Peyer's patch (tissue), 4 donors: ENCODE results near the gene BIN1. TPM values are rescaled to one million over a fixed set of nuclear protein-coding genes. Genes with fewer than 3 reads are reported as not detected.

Experiments
- DNase-seq, 3 donors: peaks; one replicate each; pipeline ENCODE4 v3.0.0-alpha.2; 2017 to 2019
- H3K27ac ChIP-seq, 4 donors: fragments of 200-600 bp; sonication (generic); one replicate each; pipeline ENCODE4 v1.5.1; 2016 to 2019
- H3K27me3 ChIP-seq, 2 donors: fragments of 200-600 bp; sonication (generic); one replicate each; pipeline ENCODE4 v1.5.1; 2019
- H3K36me3 ChIP-seq, 3 donors: fragments of 200-600 bp; sonication (generic); one replicate each; pipeline ENCODE4 v1.5.1; 2016 to 2019
- H3K4me1 ChIP-seq, 4 donors: fragments of 200-600 bp; sonication (generic); one replicate each; pipeline ENCODE4 v1.5.1; 2016 to 2019
- H3K4me3 ChIP-seq, 4 donors: fragments of 200-600 bp; sonication (generic); 1 replicate in 3 of 4; 2 replicates in 1 of 4; pipeline ENCODE4 v1.5.1; 2016 to 2019; ENCODE audit warnings: mild to moderate bottlenecking in 1 of 4
- H3K9me3 ChIP-seq, 4 donors: fragments of 200-600 bp; sonication (generic); one replicate each; pipeline ENCODE4 v1.5.1; 2016 to 2019; ENCODE audit warnings: mild to moderate bottlenecking in 1 of 4
- CTCF ChIP-seq, 6 experiments: fragments of 450-650 bp in 4 of 6; fragments of 200-600 bp in 2 of 6; sonication (generic) in 1 of 6; IDR thresholded peaks; one replicate each; pipeline ENCODE4 v1.5.1; 2017 to 2019; ENCODE audit warnings: antibody characterized with exemption in 6 of 6, mild to moderate bottlenecking in 3 of 6, moderate library complexity in 1 of 6
- POLR2A ChIP-seq, 2 donors: fragments of 450-650 bp; IDR thresholded peaks; one replicate each; pipeline ENCODE4 v1.5.1; 2017; ENCODE audit warnings: antibody characterized with exemption in 2 of 2, mild to moderate bottlenecking in 2 of 2, moderate library complexity in 2 of 2
- total RNA-seq, 4 donors: library from RNA; depleted of rRNA; stranded (reverse); fragments of >200 nt; gene quantifications; one replicate each; pipeline ENCODE4 v1.1.0, GENCODE V29; 2016

BIN1 gene
- total RNA-seq, 4 donors from 2014 or later: 22.2 to 81.7 (median 47.2) TPM

- H3K36me3 ChIP-seq: no peaks in the 10 kb centered on the region
- no peak for DNase-seq
- no peaks in the 10 kb centered on the region for H3K27me3 ChIP-seq
- no peak overlapping the region for H3K27ac ChIP-seq
- TF ChIP-seq POLR2A (IDR thresholded peaks at IDR 0.05) (no peak), CTCF (IDR thresholded peaks at IDR 0.05) (no peak)
- no peaks in the 10 kb centered on the region for H3K4me1 ChIP-seq
- no peak overlapping the region for H3K4me3 ChIP-seq
- H3K9me3 ChIP-seq: peaks cover 0 to 4% (median 0%) of the 10 kb centered on the region in 4 donors
These were observed 44.0 kb upstream of the BIN1 start for GRCh38 chr2:127150996-127151395.

GRCh38 chr2:127149384-127149783 lies 42.4 kb upstream of the BIN1 start:
- Histone ChIP-seq H3K4me1 (no peaks in the 10 kb centered on the region), H3K27me3 (no peaks in the 10 kb centered on the region), H3K4me3 (no peak overlapping the region), H3K9me3 (peaks cover 0 to 4% (median 0%) of the 10 kb centered on the region in 4 donors), H3K27ac (no peak overlapping the region), H3K36me3 (no peaks in the 10 kb centered on the region)
- TF ChIP-seq CTCF (IDR thresholded peaks at IDR 0.05): no peak
- DNase-seq: no peak

GRCh38 chr2:127146820-127147502 lies 40.0 kb upstream of the BIN1 start:
- H3K9me3 ChIP-seq: peaks cover 0 to 4% (median 0%) of the 10 kb centered on the region in 4 donors
- H3K4me1 ChIP-seq: no peaks in the 10 kb centered on the region

GRCh38 chr2:127146071-127146725 lies 39.2 kb upstream of the BIN1 start:
- Histone ChIP-seq H3K9me3 (peaks cover 0 to 1% (median 0%) of the 10 kb centered on the region in 4 donors), H3K4me3 (no peak overlapping the region), H3K27me3 (no peaks in the 10 kb centered on the region), H3K27ac (no peak overlapping the region), H3K36me3 (no peaks in the 10 kb centered on the region), H3K4me1 (no peaks in the 10 kb centered on the region)
- no peak for TF ChIP-seq CTCF (IDR thresholded peaks at IDR 0.05)
- no peak for TF ChIP-seq POLR2A (IDR thresholded peaks at IDR 0.05)
- no peak for DNase-seq

More at GRCh38 chr2:127146820-127147502, 40.0 kb upstream of the BIN1 start:
- H3K4me3 ChIP-seq: no peak overlapping the region
- no peak overlapping the region for H3K27ac ChIP-seq
- no peak for TF ChIP-seq POLR2A (IDR thresholded peaks at IDR 0.05)
- no peaks in the 10 kb centered on the region for H3K27me3 ChIP-seq
- H3K36me3 ChIP-seq: no peaks in the 10 kb centered on the region
- DNase-seq: no peak

GRCh38 chr2:127145280-127145895 lies 38.4 kb upstream of the BIN1 start:
- no peak overlapping the region for H3K27ac ChIP-seq
- no peak for DNase-seq
- H3K27me3 ChIP-seq: no peaks in the 10 kb centered on the region
- TF ChIP-seq POLR2A (IDR thresholded peaks at IDR 0.05) (no peak), CTCF (IDR thresholded peaks at IDR 0.05) (no peak)
- H3K4me3 ChIP-seq: no peak overlapping the region
- H3K9me3 ChIP-seq: no peaks in the 10 kb centered on the region
- H3K4me1 ChIP-seq: no peaks in the 10 kb centered on the region
- H3K36me3 ChIP-seq: no peaks in the 10 kb centered on the region
